Measurements from ENCODE around the gene ZBTB1.
A peak's percentile ranks its signal among the peaks of the same experiment; 100 is the strongest.
"Not testable (repeated sequence)": the region's sequence is repeated elsewhere in the genome, so short reads cannot be mapped to it uniquely, and the experiment has no call there.

The ZBTB1 gene

GRCh38 chr14:64500088-64500487, 4.5 kb upstream of the ZBTB1 start:
- DNase-seq = no peak

- DNase-seq = peak; percentile 31
Measured at GRCh38 chr14:64501411-64502171, 3.0 kb upstream of the ZBTB1 start.

GRCh38 chr14:64502456-64502855, 2.1 kb upstream of the ZBTB1 start:
- DNase-seq = no peak

GRCh38 chr14:64502887-64503433, 1.6 kb upstream of the ZBTB1 start:
- no peak for DNase-seq

GRCh38 chr14:64503434-64504309, 898 bp upstream of the ZBTB1 start, which contains the start of gene ZBTB25:
Gene ZBTB25, minus strand, starts transcription at chr14:64503838. Its CDS starts 13,305 bp downstream, at chr14:64490533.
- DNase-seq = peak; percentile 82

- peak; percentile 40 for DNase-seq
Measured at GRCh38 chr14:64504897-64505794, 576 bp downstream of the ZBTB1 start.

- no peak for DNase-seq
Measured at GRCh38 chr14:64506721-64507120, 2.2 kb downstream of the ZBTB1 start.

GRCh38 chr14:64507376-64508156, 3.0 kb downstream of the ZBTB1 start:
- DNase-seq = no peak

GRCh38 chr14:64508215-64508776, 3.7 kb downstream of the ZBTB1 start:
- DNase-seq = no peak

GRCh38 chr14:64509036-64509435, 4.5 kb downstream of the ZBTB1 start:
- no peak for DNase-seq

- DNase-seq = peak; percentile 21
Measured at GRCh38 chr14:64510825-64511671, 6.5 kb downstream of the ZBTB1 start.

- no peak for DNase-seq
Measured at GRCh38 chr14:64513271-64513670, 8.7 kb downstream of the ZBTB1 start.

GRCh38 chr14:64515053-64515452, 10.5 kb downstream of the ZBTB1 start:
- no peak for DNase-seq

GRCh38 chr14:64516969-64517368, 12.4 kb downstream of the ZBTB1 start:
- no peak for DNase-seq

GRCh38 chr14:64517667-64518066, 13.1 kb downstream of the ZBTB1 start:
- not testable (repeated sequence) for DNase-seq

GRCh38 chr14:64518229-64518628, 13.7 kb downstream of the ZBTB1 start:
- DNase-seq = no peak

- DNase-seq = no peak
Measured at GRCh38 chr14:64520699-64521098, 16.1 kb downstream of the ZBTB1 start.

GRCh38 chr14:64522591-64523355, 18.2 kb downstream of the ZBTB1 start:
- DNase-seq = no peak

- DNase-seq = no peak
Measured at GRCh38 chr14:64525354-64525753, 20.8 kb downstream of the ZBTB1 start.

- no peak for DNase-seq
Measured at GRCh38 chr14:64531567-64531966, 27.0 kb downstream of the ZBTB1 start.
